HG03469 (cell line): ENCODE data around the gene DLG2.
"Not testable (repeated sequence)": the region's sequence is repeated elsewhere in the genome, so short reads cannot be mapped to it uniquely, and the experiment has no call there.

Experiments
- ATAC-seq: cut with Tn5 transposase; IDR thresholded peaks from one replicate; pipeline ENCODE4 v1.9.1; 2021; ENCODE audit warnings: mild to moderate bottlenecking, moderate library complexity, moderate number of reproducible peaks; ENCODE audit not compliant: unreplicated experiment

DLG2 gene

DNA sequence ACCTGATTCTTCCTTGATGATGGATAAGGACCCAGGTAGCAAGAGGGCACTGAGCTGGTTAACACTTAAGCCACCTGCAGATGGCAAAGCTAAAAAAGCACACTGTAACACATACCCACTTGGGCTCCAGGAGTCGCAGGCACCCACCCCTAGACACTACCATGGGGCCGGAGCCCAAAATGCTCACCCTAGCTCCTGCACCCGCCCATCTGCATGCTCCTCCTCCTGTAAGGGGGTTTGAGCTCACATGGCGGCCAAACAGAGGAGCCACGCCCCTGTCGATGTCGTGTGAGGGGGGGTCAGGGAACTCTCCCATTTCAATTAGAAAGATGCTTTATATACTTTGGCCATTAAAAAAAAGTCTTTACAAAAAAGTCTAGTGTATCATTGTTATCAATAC lies 370.7 kb downstream of the DLG2 start:
- ATAC-seq = no peak

DNA sequence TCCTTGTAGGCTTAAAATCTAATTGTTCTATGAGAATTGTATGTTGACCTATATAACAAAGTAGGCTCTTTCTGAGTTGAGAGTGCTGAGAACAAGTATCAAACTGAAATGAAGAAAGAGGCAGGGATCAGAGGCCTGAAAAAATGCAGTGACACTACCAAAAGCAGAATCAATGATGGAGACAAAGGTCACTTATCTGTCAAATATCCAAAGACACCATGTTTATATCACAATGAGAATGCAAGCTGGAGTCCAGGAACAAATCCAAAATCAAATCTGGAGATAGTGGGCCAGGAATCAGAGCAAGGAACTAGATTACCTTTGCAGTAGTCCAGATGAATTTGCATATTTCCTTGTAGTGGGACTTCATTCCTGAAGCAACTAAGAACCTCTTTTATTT lies 377.7 kb downstream of the DLG2 start:
- no peak for ATAC-seq

DNA sequence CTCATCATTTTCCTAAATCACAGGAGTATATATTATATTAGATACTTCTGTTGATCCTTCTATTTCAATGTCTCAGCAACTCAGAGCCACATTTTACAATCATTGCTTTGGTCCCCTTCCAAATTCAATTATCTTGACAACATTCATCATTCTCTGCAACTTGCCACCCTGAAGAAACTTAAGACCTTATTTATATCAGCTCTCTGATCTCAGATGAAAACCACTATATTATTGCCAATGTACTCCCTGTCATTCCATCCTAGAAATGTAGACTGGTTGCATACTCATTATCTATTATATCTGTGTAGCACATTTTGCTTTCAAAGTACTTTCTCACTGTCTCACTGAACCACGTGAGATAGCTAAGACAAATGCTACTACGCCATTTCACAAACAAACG lies 379.3 kb downstream of the DLG2 start:
- ATAC-seq = no peak

DNA sequence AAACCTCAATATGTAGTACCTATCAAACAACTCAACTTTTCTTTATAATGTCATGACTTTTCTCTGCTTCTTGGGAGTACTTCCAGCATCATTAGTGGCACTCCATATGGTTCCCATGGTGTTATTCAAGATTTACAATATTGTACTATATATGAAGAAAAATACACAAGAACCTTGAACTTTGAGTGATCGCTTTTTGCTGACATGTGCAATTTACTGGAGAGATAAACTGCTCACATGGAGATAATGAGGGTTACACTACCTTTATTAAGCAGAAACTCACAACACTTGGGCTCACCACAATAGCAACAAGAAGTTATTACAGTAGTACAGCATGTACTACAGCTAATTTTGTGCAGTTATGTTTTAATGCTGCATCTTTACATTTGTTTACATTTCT lies 388.2 kb downstream of the DLG2 start:
- no peak for ATAC-seq

DNA sequence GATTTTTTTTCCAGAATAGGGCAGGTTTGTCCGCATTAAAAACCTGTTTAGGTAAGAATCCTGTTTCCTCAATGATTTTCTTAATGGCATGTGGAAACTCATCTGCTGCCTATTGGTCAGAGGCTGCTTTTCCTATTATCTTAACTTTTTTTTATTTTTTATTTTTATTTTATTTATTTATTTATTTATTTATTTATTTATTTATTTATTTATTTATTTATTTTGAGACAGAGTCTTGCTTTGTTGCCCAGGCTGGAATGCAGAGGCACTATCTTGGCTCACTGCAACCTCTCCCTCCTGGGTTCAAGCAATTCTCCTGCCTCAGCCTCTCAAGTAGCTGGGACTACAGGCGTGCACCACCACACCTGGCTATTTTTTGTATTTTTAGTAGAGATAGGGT lies 389.1 kb downstream of the DLG2 start:
- ATAC-seq = not testable (repeated sequence)

DNA sequence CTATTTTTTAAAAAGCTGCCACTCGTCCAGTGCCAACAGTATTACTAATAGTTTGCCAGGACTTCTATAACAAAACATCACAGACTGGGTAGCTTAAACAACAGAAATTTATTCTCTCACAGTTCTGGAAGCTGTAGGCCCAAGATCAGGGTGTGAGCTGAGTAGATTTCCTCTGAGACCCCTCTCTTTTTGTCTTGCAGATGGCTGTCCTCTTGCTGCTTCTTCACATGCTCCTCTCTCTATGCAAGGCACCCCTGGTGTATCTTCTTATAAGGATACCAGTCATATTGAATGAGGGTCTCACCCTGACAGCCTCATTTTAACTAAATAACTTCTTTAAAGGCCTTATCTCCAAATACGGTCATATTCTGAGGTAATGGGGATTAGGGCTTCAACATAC lies 390.9 kb downstream of the DLG2 start:
- no peak for ATAC-seq

DNA sequence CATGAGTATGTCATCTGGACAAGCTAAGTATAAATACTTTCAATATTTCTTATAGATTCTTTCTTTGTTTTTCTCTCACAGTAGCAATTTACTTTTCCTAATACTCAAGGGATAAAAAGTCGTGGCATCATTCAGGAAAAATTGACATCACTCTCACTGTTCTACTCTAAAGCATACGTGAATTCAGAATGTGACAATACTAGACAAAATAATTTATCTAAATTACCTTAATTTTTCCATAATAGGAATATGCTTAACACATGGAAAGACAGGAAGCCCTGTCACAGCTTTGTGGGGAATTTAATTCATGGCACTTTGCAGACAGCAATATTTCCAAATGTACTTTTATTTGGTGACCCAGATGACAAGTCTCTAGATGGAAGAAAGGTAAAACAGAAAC lies 394.6 kb downstream of the DLG2 start:
- no peak for ATAC-seq

DNA sequence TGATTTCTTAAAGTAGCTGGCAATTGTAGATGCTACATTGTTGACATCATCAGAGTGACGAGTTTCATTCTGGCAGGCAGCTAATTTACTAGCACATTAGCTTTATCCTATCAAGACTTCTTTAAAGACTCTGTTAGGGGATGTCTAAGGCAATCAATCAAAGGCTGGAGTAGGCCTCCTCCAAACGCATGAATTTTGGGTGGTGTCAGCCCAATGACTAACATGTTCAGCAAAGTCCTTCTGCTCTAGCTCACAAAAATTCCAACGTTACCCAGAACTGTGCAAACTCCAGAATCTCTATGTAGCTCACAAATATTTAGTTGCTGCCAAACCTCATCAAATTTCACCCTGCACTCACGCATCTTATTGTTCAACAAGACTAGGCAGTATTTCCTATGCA lies 395.6 kb downstream of the DLG2 start:
- ATAC-seq = no peak

DNA sequence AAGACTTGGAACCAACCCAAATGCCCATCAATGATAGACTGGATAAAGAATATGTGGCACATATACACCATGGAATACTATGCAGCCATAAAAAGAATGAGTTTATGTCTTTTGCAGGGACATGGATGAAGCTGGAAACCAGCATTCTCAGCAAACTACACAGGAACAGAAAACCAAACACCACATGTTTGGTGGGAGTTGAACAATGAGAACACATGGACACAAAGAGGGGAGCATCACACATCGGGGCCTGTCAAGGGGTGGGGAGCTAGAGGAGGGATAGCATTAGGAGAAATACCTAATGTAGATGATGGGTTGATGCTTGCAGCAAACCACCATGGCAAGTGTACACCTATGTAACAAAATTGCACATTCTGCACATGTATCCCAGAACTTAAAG lies 397.4 kb downstream of the DLG2 start:
- ATAC-seq = not testable (repeated sequence)

DNA sequence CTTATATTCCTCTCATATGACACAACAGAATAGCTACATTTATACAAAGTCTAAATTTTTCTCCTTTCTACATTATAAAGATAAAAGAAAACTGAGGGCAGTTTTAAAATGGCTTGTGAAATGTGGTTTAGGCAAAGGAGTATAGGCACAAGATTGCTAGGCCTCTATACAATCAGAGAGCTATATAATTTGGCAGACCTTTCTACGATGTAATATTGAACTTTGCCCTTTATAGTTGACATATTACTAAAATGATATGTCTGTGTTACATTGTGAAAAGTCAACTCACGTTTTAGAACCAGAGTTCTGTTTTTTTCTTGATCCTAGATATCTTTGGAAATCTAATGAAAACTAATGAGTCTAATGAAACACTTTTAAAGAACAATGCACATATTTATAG lies 430.2 kb downstream of the DLG2 start:
- ATAC-seq = no peak

DNA sequence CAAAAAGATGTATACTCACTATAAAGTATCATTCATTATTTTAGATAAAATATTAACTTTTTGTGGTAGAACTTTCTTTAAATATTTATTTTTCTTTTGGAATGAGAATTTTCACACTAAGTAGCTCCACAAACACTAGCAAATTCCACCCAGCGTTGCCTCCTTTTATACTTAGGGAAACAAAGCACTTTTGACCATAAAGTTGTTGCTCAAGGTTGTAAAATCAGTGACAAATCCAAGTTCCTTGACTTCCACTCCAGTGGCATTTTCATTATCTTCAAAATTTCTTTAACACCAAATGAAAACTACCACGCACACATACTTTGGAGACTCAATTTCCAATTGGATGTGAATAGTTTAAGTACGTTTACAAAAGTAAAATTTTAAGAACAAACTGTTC lies 431.2 kb downstream of the DLG2 start:
- ATAC-seq = no peak

DNA sequence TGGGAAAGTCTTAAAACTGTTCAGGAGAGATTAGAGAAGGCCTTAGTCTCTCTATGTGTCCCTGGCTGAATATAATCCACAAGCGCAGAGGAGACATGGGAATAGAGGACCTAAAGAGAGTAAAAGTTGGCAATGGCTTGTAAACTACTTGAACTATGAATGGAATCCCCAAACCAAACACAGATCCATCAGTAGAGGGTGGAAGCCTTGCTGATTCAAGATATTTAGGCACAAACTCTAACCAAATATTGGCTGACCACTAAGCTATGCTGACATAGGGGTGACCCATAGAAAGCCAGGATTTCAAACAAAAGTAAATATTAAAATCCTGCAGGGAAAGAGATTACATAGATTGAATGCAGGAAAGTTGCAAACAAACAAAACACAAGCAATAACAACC lies 439.2 kb downstream of the DLG2 start:
- no peak for ATAC-seq

DNA sequence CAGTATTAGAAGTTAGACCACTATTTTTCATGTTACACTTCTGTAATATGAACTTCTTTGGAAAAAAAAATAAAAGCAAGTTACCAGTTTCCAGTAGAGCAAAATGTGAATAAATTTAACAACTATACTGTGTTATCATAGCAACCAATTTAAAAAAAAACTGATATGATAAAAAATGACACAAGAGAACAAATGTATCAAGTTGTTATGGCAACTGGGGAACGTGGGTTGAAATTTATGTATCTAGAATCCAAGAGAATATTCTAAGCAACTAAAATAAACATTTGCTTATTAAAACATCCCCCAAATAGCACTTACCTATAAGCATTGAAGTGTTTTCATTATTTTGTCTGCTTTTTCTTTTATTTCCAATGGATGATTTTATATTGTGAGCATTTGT lies 442.4 kb downstream of the DLG2 start:
- no peak for ATAC-seq

DNA sequence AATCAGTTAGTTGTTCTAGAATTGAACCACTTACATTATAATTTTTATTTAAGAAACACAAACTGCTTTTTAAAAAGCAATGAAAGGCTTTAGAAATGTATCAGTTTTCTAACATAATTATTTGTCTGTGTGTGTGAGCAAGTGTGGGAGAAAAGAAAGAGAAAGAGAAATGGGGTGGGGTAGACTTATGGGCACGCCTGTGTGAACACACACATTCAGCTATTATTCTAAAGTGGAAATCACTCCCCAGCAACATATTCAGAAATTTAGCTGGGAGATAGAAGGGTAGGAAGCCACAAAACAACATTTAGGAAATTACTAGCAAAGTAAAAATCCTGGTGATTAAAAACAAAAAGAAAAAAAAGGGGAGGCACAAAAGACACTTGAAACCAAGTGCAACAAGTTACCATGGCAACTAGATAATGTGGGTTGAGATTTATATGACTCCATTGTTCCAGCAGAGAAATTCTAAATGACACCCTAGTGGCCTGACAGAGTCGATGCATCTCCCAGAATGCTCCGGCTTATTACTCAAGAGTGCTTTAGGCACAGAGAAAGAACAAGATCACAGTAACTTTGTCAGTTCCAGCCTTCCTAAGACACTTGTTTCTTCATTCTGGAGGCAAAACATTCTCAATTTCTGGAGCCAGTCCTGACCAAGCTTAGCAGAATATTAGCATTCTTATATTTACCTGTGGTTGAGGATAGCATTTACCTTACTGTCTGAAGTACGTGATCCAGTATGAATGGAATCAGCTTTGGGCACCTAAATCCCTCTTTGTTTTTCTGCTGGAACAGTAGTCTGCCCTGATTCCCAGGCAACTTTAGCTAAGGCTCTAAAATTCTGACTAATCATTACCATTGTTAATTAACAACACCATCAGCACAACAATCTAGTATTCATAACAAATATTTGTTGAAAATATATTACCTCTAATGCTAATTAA lies 444.4 kb downstream of the DLG2 start:
- peak; percentile 81 for ATAC-seq

DNA sequence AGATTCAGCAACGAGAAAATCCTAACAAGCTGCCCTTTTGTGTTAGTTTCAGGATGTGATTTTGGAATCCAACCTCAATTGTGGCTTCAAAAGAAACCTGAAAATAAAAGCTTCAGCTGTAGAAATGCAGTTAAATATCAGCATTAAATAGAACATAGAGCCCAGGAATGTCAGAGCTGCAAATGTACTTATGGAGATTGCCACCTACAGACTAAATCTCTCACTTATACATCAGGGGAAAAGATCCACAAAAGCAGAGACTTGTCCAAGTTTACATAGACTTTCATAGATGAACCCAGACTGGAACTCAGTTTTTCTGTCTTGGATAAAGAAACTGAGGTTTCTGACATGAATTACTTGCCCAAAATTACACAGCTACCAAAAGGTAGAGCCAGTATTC lies 446.6 kb downstream of the DLG2 start:
- ATAC-seq = no peak

DNA sequence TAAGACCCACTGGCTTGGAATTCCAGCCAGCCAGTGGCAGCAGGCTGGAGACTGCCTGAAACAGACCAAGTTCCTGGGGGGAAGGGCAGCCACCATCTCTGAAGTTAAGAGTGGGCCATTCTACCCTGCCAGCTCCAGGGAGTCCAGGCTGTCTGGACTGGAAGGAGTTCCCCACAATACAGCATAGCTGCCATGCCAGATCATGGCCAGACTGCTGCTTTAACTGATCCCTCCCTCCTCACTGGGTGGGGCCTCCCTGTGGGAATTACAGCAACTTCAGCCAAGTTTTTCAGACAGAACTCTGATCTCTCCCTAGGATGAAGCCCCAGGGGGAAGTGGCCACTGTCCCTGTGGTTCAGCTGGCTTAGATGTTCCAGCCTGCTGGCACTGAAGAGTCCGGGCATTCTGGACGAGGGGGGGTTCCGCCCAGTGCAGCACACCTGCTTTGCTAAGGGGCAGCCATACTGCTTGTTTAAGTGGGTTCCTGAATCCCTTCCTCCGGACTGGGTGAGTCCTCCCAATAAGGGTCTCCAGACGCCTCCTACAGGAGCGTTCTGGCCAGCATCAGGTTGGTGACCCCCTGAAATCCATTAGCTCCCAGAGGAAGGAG lies 455.4 kb downstream of the DLG2 start:
- no peak for ATAC-seq

DNA sequence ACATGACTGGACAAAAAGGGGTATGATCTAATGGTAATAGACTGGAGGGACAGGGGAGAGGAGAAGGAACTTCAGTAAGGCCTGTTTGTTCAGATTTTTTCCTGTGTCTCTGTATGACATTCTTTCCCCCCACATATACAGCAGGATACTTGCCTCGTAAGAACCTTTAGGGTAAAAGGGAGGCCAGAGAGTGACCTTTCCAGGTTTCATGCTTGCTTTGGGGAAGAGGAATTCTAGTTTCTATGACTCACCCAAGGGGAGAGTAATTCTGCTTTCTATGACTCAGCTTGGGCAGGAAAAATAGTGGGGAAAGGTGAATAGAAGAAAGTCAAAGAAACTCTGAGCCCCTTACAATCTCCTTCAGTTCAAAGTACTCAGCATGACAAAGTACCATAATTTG lies 457.0 kb downstream of the DLG2 start:
- no peak for ATAC-seq

DNA sequence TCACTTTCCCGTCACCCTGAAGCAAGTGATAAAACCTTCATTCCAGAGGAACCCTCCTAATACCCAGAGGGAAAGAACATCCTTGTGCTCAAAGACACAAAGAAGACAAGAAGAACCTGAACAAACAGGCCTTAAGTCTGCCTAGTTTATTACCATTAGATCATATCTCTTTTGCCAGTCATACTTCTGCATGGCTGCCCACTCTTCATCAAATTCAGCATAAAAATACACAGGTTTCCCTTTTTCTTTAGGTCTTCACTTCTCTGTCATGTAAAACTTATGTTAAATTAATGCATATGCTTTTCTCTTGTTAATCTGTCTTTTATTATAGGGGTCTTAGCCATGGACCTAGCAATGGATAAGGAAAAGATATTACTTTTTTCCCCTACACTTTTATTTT lies 459.7 kb downstream of the DLG2 start:
- ATAC-seq = no peak

DNA sequence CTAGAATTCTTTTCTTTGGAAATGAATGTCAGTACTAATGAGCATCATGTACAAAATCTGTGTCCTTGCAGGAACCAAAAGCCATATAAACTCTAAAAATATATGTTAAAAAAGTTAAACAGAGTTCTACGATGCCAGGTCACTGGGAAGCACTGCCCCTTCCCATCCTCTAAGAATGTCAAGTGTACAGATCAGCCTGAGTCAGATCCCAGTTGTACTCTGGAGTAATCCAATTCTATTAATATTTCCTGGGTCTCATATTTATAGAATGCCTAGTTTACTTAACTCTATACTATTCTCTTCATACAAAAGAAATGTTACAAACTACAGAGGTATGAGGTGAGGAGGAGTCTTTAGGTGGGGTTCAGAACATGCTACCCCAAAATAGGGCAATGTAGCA lies 460.1 kb downstream of the DLG2 start:
- ATAC-seq = no peak

DNA sequence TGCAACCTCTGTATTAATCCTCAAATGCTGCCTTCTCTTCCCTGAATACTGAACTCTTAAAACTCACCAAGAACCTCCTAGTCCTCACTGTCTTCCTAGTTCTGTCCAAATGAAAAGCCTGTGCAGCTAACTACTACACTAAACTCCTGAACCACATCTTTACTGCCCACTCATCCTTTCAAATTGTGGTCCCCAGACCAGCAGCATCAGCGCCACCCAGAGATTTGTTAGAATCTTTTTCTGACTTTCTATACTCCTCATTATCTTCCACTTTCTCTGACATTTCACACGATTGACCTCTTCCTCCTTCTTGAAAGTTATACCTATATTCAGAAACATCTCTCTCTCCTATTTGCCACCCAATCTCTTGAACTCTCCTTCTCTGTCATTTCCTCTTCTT lies 461.3 kb downstream of the DLG2 start:
- ATAC-seq = no peak

DNA sequence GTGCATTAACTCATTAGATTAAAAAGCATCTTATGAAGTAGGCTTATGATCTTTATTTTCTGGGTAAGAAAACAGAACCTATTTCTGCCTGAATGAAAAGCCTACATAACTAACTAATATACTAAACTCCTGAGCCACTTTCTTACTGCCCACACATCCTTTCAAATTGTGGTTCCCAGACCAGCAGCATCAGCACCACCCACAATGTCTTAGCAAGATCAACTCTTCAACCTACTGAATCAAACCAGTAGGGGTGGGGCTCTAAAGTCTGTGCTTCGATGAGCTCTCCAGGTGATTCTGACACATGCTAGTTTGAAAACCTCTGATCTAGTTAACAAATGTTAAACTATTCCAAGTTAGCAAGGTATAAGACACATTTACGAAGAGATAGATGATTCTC lies 462.4 kb downstream of the DLG2 start:
- no peak for ATAC-seq

DNA sequence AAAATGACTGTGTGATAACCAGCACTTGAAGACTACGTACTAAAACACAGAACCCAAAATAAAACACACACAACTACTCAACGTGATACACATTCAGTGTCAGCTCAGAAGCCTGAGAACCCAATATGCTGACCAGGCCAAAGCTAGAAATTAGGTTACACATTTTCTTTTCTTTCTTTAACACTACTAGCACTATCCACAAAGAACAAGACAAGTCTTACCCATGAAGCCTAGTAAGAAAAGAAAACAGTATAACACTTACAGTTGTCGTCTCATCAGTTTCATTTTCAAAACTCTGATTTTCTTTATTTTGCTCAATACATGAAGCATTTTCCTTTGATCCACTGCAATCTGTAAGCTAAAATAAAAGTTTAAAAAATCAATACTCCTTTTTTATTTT lies 472.9 kb downstream of the DLG2 start:
- no peak for ATAC-seq

DNA sequence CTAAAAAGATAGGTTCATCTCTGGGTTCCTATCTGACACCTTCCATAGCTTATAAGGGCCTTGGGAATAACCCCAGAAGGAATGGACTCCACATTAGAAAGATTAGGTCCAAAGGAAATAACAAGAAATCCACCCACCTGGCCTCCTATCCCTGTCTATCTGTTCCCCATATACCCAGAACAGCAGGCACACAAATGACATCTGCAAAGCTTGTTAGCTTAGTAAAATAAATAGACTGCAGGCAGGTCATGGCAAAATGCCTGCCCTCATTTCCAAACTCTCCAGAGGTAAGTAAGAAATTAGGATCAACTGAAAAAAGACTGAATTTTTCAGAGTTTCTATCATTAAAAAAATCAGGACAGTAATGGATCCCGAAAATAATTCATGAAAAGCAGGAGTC lies 489.5 kb downstream of the DLG2 start:
- no peak for ATAC-seq
